ENCODE data around the gene ZNF408.
"Not testable (repeated sequence)": the region's sequence is repeated elsewhere in the genome, so short reads cannot be mapped to it uniquely, and the experiment has no call there.

ZNF408 gene

DNA sequence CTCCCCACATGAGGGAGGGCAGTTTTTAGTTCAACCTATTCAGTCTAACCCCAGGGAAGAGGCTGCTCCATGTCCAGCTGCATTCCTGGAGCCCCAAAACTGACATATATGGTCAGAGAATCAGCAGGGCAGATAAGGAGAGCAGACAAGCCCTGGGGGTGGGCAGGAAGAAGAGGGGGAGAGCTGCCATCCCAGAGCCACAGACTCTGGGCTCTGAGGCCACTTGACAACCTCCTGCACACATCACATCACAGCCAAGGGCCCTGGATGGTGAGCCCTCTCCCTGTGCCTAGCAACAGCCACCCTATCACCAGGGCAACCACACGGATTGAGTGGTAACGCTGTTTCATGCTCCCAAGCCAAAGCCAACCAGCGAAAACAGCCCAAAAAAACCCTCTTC, 3.5 kb upstream of the ZNF408 start:
- H3K9me3 Mint-ChIP-seq: no peaks in the 10 kb centered on the region
- H3K4me3 Mint-ChIP-seq: no peak overlapping the region
- no peak for DNase-seq
- no peak for TF ChIP-seq CTCF (IDR thresholded peaks at IDR 0.05)
- H3K27me3 Mint-ChIP-seq (ENCODE audit: low read depth, poor library complexity): no peaks in the 10 kb centered on the region
- no peak overlapping the region for H3K27ac Mint-ChIP-seq
- peaks cover 68% of the 10 kb centered on the region for H3K4me1 Mint-ChIP-seq
- H3K36me3 Mint-ChIP-seq (ENCODE audit: low read depth): peaks cover 11% of the 10 kb centered on the region

DNA sequence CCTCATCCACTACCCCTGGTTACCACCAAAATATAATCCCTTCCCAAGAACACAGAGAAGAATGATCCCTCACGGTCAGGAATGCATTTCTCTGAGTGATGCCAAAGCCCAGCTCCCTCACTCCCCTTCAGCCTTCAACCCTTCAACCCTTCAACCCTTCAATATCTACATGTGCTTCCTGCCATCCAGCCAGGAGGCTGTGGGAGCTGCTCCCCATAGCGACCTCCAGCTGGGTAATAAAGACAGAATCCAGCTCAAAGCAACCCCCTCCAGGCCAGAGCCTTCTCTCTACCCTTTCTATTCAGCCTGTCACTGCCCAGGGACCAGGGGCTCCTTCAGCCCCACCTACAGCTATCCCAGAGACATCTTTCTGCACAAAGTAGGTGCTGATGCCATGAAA, 3.1 kb upstream of the ZNF408 start:
- H3K4me3 Mint-ChIP-seq: no peak overlapping the region
- no peak overlapping the region for H3K27ac Mint-ChIP-seq
- DNase-seq: no peak
- H3K36me3 Mint-ChIP-seq (ENCODE audit: low read depth): peaks cover 15% of the 10 kb centered on the region
- H3K27me3 Mint-ChIP-seq (ENCODE audit: low read depth, poor library complexity): no peaks in the 10 kb centered on the region
- H3K9me3 Mint-ChIP-seq: no peaks in the 10 kb centered on the region
- no peak for TF ChIP-seq CTCF (IDR thresholded peaks at IDR 0.05)
- peaks cover 72% of the 10 kb centered on the region for H3K4me1 Mint-ChIP-seq

DNA sequence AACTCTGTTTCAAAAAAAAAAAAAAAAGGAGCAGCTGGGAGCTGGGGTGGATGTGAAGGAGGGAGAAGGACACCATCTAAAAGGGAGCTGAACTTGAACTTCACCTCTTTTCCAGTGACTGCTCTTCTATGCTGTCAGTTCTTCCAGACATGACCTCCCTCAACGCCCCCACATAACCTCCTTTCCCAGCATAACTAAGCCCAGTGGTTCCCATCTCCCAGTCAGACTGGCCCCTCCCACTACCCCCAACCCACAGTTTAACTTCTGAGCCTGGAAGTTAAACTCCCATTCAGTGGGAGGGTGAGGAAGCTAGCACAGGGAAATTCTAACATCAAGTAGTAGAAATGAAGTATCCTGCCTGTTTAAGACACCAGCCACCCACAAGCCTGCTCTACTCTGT, 2.2 kb upstream of the ZNF408 start:
- peaks cover 73% of the 10 kb centered on the region for H3K4me1 Mint-ChIP-seq
- no peak for DNase-seq
- H3K4me3 Mint-ChIP-seq: peak overlapping the region; percentile 58
- no peak overlapping the region for H3K27ac Mint-ChIP-seq
- H3K36me3 Mint-ChIP-seq (ENCODE audit: low read depth): peaks cover 24% of the 10 kb centered on the region
- no peaks in the 10 kb centered on the region for H3K27me3 Mint-ChIP-seq (ENCODE audit: low read depth, poor library complexity)
- no peak for TF ChIP-seq CTCF (IDR thresholded peaks at IDR 0.05)
- H3K9me3 Mint-ChIP-seq: no peaks in the 10 kb centered on the region

- peaks cover 20% of the 10 kb centered on the region for H3K36me3 Mint-ChIP-seq (ENCODE audit: low read depth)
- no peak for TF ChIP-seq CTCF (IDR thresholded peaks at IDR 0.05)
- H3K4me1 Mint-ChIP-seq: peaks cover 48% of the 10 kb centered on the region
- peak overlapping the region; percentile 100 for H3K4me3 Mint-ChIP-seq
- no peaks in the 10 kb centered on the region for H3K27me3 Mint-ChIP-seq (ENCODE audit: low read depth, poor library complexity)
- H3K27ac Mint-ChIP-seq: peak overlapping the region; percentile 100
- no peaks in the 10 kb centered on the region for H3K9me3 Mint-ChIP-seq
- DNase-seq: no peak
Measured at GRCh38 chr11:46701078-46701654, 335 bp downstream of the ZNF408 start.

DNA sequence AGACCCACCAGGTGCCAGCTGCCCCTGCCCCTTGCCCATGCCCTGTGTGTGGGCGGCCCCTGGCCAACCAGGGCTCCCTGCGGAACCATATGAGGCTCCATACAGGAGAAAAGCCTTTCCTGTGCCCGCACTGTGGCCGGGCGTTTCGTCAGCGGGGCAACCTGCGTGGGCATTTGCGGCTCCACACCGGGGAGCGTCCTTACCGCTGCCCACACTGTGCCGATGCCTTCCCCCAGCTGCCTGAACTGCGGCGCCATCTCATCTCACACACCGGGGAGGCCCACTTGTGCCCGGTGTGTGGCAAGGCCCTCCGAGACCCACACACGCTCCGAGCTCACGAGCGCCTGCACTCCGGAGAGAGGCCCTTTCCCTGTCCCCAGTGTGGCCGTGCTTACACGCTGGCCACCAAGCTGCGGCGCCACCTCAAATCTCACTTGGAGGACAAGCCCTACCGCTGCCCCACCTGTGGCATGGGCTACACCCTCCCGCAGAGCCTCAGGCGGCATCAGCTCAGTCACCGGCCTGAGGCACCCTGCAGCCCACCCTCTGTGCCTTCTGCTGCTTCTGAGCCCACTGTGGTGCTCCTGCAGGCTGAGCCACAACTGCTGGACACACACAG, 4.3 kb downstream of the ZNF408 start:
- H3K4me1 Mint-ChIP-seq: peaks cover 21% of the 10 kb centered on the region
- no peaks in the 10 kb centered on the region for H3K9me3 Mint-ChIP-seq
- no peak for TF ChIP-seq CTCF (IDR thresholded peaks at IDR 0.05)
- no peak overlapping the region for H3K27ac Mint-ChIP-seq
- no peak for DNase-seq
- H3K27me3 Mint-ChIP-seq (ENCODE audit: low read depth, poor library complexity): no peaks in the 10 kb centered on the region
- no peak overlapping the region for H3K4me3 Mint-ChIP-seq
- H3K36me3 Mint-ChIP-seq (ENCODE audit: low read depth): peaks cover 24% of the 10 kb centered on the region

DNA sequence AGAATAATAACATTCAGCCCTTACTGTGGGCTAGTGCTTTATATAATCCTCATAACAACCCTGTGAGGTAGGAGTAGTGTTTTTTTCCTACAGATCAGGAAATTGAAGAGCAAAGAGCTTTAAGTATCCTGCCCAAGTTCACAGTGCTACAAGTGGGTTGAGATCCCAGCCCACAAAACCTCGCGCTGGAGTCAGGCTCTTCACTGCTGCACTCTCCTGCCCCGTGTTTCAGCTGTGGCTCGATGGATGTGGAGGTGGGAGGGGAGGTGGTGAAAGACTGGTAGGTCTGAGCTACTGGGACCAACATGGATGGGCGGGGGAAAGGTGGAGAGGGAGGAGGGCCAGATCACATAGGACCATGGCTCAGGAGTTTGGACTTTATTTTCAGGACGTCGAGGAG, 6.1 kb downstream of the ZNF408 start:
- no peak for DNase-seq
- Mint-ChIP-seq H3K27me3 (ENCODE audit: low read depth, poor library complexity) (peaks cover 4% of the 10 kb centered on the region), H3K9me3 (no peaks in the 10 kb centered on the region), H3K4me3 (no peak overlapping the region), H3K4me1 (peaks cover 7% of the 10 kb centered on the region), H3K36me3 (ENCODE audit: low read depth) (peaks cover 20% of the 10 kb centered on the region), H3K27ac (no peak overlapping the region)
- no peak for TF ChIP-seq CTCF (IDR thresholded peaks at IDR 0.05)

- not testable (repeated sequence) for H3K27ac Mint-ChIP-seq; H3K4me3 Mint-ChIP-seq; H3K4me1 Mint-ChIP-seq; H3K9me3 Mint-ChIP-seq; H3K27me3 Mint-ChIP-seq (ENCODE audit: low read depth, poor library complexity); H3K36me3 Mint-ChIP-seq (ENCODE audit: low read depth); DNase-seq
Measured at GRCh38 chr11:46709351-46709750, 8.5 kb downstream of the ZNF408 start.
